NCI-H82 treated with DMSO at 0.1 percent for 48 hours (cell line): Measurements from ENCODE around the gene HOXA5.

ENCODE experiments used
- DNase-seq: peaks from one replicate; lab custom pipeline; 2025; ENCODE audit not compliant: unreplicated experiment; lab: John Stamatoyannopoulos, UW

HOXA5 gene

GRCh38 chr7:27109466-27110185 lies 33.9 kb downstream of the HOXA5 start:
- DNase-seq, result no peak

GRCh38 chr7:27108390-27109127 lies 34.9 kb downstream of the HOXA5 start:
- no peak for DNase-seq

- DNase-seq, result no peak
Observed at GRCh38 chr7:27107391-27108381, 35.8 kb downstream of the HOXA5 start.

GRCh38 chr7:27106901-27107240 lies 36.6 kb downstream of the HOXA5 start:
- DNase-seq, result no peak

- DNase-seq, result no peak
Observed at GRCh38 chr7:27106181-27106900, 37.1 kb downstream of the HOXA5 start.

GRCh38 chr7:27105301-27106031 lies 38.0 kb downstream of the HOXA5 start:
- no peak for DNase-seq

- DNase-seq, result no peak
Observed at GRCh38 chr7:27104341-27105058, 39.0 kb downstream of the HOXA5 start.

- no peak for DNase-seq
Observed at GRCh38 chr7:27103489-27104226, 39.8 kb downstream of the HOXA5 start.

- DNase-seq, result peak; percentile 43
Observed at GRCh38 chr7:27102581-27103442, 40.7 kb downstream of the HOXA5 start, which contains the start of gene HOXA2. HOXA2 (minus strand) TSS chr7:27102683; CDS start chr7:27102500, 183 bp downstream.

GRCh38 chr7:27101957-27102580 lies 41.4 kb downstream of the HOXA5 start:
- DNase-seq, result no peak

- no peak for DNase-seq
Observed at GRCh38 chr7:27101171-27101956, 42.1 kb downstream of the HOXA5 start.

- no peak for DNase-seq
Observed at GRCh38 chr7:27100694-27101170, 42.7 kb downstream of the HOXA5 start.

GRCh38 chr7:27099453-27100370 lies 43.8 kb downstream of the HOXA5 start:
- no peak for DNase-seq

- no peak for DNase-seq
Observed at GRCh38 chr7:27098578-27099451, 44.7 kb downstream of the HOXA5 start.
